Gastroesophageal sphincter (tissue), 3 donors: ENCODE results near the gene TMEM131L.

Experiments used
- POLR2A ChIP-seq, 2 donors: fragments of 450-650 bp; IDR thresholded peaks; one replicate each; pipeline ENCODE4 v1.6.1; 2017; ENCODE audit warnings: antibody characterized with exemption in 2 of 2, mild to moderate bottlenecking in 2 of 2, moderate library complexity in 1 of 2
- POLR2AphosphoS5 ChIP-seq: sonication (generic); formaldehyde crosslinking; IDR thresholded peaks from one replicate; pipeline ENCODE4 v1.6.1; 2017; ENCODE audit warnings: antibody characterized with exemption
- TF ChIP-seq, protein P1 (sequence below), 4 experiments: fragments of 200-600 bp in 2 of 4; fragments of 450-650 bp in 2 of 4; sonication (generic) in 1 of 4; IDR thresholded peaks; one replicate each; pipeline ENCODE4 v1.5.1; 2017 to 2019; ENCODE audit warnings: antibody characterized with exemption in 4 of 4, mild to moderate bottlenecking in 2 of 4, moderate library complexity in 2 of 4

GRCh38 chr4:153466949-153467896, 1.1 kb downstream of the TMEM131L start:
- TF ChIP-seq, protein P1, sequence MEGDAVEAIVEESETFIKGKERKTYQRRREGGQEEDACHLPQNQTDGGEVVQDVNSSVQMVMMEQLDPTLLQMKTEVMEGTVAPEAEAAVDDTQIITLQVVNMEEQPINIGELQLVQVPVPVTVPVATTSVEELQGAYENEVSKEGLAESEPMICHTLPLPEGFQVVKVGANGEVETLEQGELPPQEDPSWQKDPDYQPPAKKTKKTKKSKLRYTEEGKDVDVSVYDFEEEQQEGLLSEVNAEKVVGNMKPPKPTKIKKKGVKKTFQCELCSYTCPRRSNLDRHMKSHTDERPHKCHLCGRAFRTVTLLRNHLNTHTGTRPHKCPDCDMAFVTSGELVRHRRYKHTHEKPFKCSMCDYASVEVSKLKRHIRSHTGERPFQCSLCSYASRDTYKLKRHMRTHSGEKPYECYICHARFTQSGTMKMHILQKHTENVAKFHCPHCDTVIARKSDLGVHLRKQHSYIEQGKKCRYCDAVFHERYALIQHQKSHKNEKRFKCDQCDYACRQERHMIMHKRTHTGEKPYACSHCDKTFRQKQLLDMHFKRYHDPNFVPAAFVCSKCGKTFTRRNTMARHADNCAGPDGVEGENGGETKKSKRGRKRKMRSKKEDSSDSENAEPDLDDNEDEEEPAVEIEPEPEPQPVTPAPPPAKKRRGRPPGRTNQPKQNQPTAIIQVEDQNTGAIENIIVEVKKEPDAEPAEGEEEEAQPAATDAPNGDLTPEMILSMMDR (IDR thresholded peaks at IDR 0.05), result no peak
- TF ChIP-seq POLR2AphosphoS5, result no peak
- no peak for TF ChIP-seq POLR2A (IDR thresholded peaks at IDR 0.05)
